H9 (cell line): ENCODE measurements around the gene TAF1C. TPM values are rescaled to one million over a fixed set of nuclear protein-coding genes. Genes with fewer than 3 reads are reported as not detected.

Experiments used
- DNase-seq: peaks from one replicate; pipeline ENCODE4 v3.0.0-alpha.2; 2017
- H2AFZ ChIP-seq: one replicate; pipeline ENCODE4 v1.6.1; 2013; ENCODE audit warnings: mild to moderate bottlenecking, low read length, control low read depth, moderate library complexity
- H2AK5ac ChIP-seq: 2 replicates; pipeline ENCODE4 v1.6.1; 2013; ENCODE audit warnings: low read length, control low read depth, mixed read lengths; ENCODE audit not compliant: insufficient read length
- H2BK120ac ChIP-seq: one replicate; pipeline ENCODE4 v1.6.1; 2013; ENCODE audit warnings: low read depth, mild to moderate bottlenecking, low read length, control low read depth, inconsistent platforms; ENCODE audit not compliant: poor library complexity, severe bottlenecking
- H2BK12ac ChIP-seq: 2 replicates; pipeline ENCODE4 v1.6.1; 2013; ENCODE audit warnings: low read length, control low read depth, mixed read lengths, low read depth; ENCODE audit not compliant: insufficient read length
- H2BK15ac ChIP-seq: 2 replicates; pipeline ENCODE4 v1.6.1; 2013; ENCODE audit warnings: low read depth, low read length, control low read depth
- H2BK20ac ChIP-seq: one replicate; pipeline ENCODE4 v1.6.1; 2013; ENCODE audit warnings: low read depth, mild to moderate bottlenecking, low read length, control low read depth, inconsistent platforms; ENCODE audit not compliant: poor library complexity, severe bottlenecking
- H2BK5ac ChIP-seq: 2 replicates; pipeline ENCODE4 v1.6.1; 2013; ENCODE audit warnings: low read length, control low read depth, mixed read lengths; ENCODE audit not compliant: insufficient read length
- H3K14ac ChIP-seq: 2 replicates; pipeline ENCODE4 v1.6.1; 2013; ENCODE audit warnings: low read length, control low read depth; ENCODE audit not compliant: insufficient read depth
- H3K18ac ChIP-seq: 2 replicates; pipeline ENCODE4 v1.6.1; 2013; ENCODE audit warnings: low read depth, mild to moderate bottlenecking, mixed read lengths, low read length, control low read depth; ENCODE audit not compliant: insufficient read length
- H3K23ac ChIP-seq: 2 replicates; pipeline ENCODE4 v1.6.1; 2013; ENCODE audit warnings: low read length, control low read depth, mixed read lengths, low read depth; ENCODE audit not compliant: insufficient read length
- H3K23me2 ChIP-seq: 2 replicates; pipeline ENCODE4 v1.6.1; 2013; ENCODE audit warnings: low read depth, mild to moderate bottlenecking, mixed read lengths, low read length, control low read depth; ENCODE audit not compliant: insufficient read length, poor library complexity, severe bottlenecking
- H3K27ac ChIP-seq: 2 replicates; pipeline ENCODE4 v1.5.1; 2013; ENCODE audit warnings: low read length, control low read depth, mixed read lengths, low read depth; ENCODE audit not compliant: insufficient read length
- H3K27me3 ChIP-seq: 2 replicates; pipeline ENCODE4 v1.6.1; 2013; ENCODE audit warnings: low read length, control low read depth, inconsistent platforms; ENCODE audit not compliant: insufficient read depth
- H3K4ac ChIP-seq: 2 replicates; pipeline ENCODE4 v1.6.1; 2013; ENCODE audit warnings: low read depth, mild to moderate bottlenecking, control low read depth, inconsistent platforms, low read length, moderate library complexity
- H3K4me1 ChIP-seq: 2 replicates; pipeline ENCODE4 v1.6.1; 2013; ENCODE audit warnings: low read length, control low read depth, inconsistent platforms; ENCODE audit not compliant: insufficient read depth
- H3K4me2 ChIP-seq: 2 replicates; pipeline ENCODE4 v1.6.1; 2013; ENCODE audit warnings: low read length, control low read depth, mixed read lengths; ENCODE audit not compliant: insufficient read length, insufficient read depth
- H3K56ac ChIP-seq: 2 replicates; pipeline ENCODE4 v1.6.1; 2013; ENCODE audit warnings: low read depth, mild to moderate bottlenecking, mixed read lengths, low read length, control low read depth; ENCODE audit not compliant: insufficient read length
- H3K79me1 ChIP-seq: 2 replicates; pipeline ENCODE4 v1.6.1; 2013; ENCODE audit warnings: low read depth, mild to moderate bottlenecking, moderate library complexity, low read length, control low read depth, inconsistent platforms; ENCODE audit not compliant: insufficient read depth, poor library complexity, severe bottlenecking
- H3K79me2 ChIP-seq: 2 replicates; pipeline ENCODE4 v1.6.1; 2013; ENCODE audit warnings: low read length, control low read depth, inconsistent platforms; ENCODE audit not compliant: insufficient read depth
- H3K9ac ChIP-seq: 2 replicates; pipeline ENCODE4 v1.6.1; 2013; ENCODE audit warnings: low read length, control low read depth, mixed read lengths; ENCODE audit not compliant: insufficient read length; ENCODE audit errors: extremely low read depth
- H3K9me3 ChIP-seq: one replicate; pipeline ENCODE4 v1.6.1; 2013; ENCODE audit warnings: low read depth, low read length, inconsistent platforms; ENCODE audit not compliant: control insufficient read depth
- H3T11ph ChIP-seq: one replicate; pipeline ENCODE4 v1.6.1; 2013; ENCODE audit warnings: mild to moderate bottlenecking, low read length, control low read depth, inconsistent platforms
- H4K20me1 ChIP-seq: one replicate; pipeline ENCODE4 v1.6.1; 2013; ENCODE audit not compliant: control insufficient read depth, insufficient read length, insufficient read depth
- H4K5ac ChIP-seq: 2 replicates; pipeline ENCODE4 v1.6.1; 2013; ENCODE audit warnings: low read depth, mild to moderate bottlenecking, mixed read lengths, low read length, control low read depth; ENCODE audit not compliant: insufficient read length
- H4K8ac ChIP-seq: replicated peaks from 2 replicates; pipeline ENCODE4 v1.6.1; 2013; ENCODE audit warnings: low read length, control low read depth, mixed read lengths, low read depth; ENCODE audit not compliant: insufficient read length
- H4K91ac ChIP-seq: 2 replicates; pipeline ENCODE4 v1.6.1; 2013; ENCODE audit warnings: low read depth, mild to moderate bottlenecking, moderate library complexity, mixed read lengths, low read length, control low read depth; ENCODE audit not compliant: insufficient read length
- H3K27ac Mint-ChIP-seq, 3 experiments: 2 replicates in 2 of 3; 3 replicates in 1 of 3; pipeline ENCODE4 v1.8.0; 2020 to 2021; ENCODE audit warnings: mixed read lengths in 3 of 3, mild to moderate bottlenecking in 1 of 3, moderate library complexity in 1 of 3
- H3K27me3 Mint-ChIP-seq: 2 replicates; pipeline ENCODE4 v1.8.0; 2021; ENCODE audit warnings: low read depth, mild to moderate bottlenecking, moderate library complexity, mixed read lengths
- H3K36me3 Mint-ChIP-seq, 3 experiments: 2 replicates in 2 of 3; 3 replicates in 1 of 3; pipeline ENCODE4 v1.8.0; 2020 to 2021; ENCODE audit warnings: low read depth in 3 of 3, mixed read lengths in 3 of 3; ENCODE audit not compliant: insufficient read depth in 1 of 3
- H3K4me1 Mint-ChIP-seq, 2 experiments: 2 replicates each; pipeline ENCODE4 v1.8.0; 2020; ENCODE audit warnings: mixed read lengths in 2 of 2
- H3K4me3 Mint-ChIP-seq, 2 experiments: 2 replicates in 1 of 2; 3 replicates in 1 of 2; pipeline ENCODE4 v1.8.0; 2020 to 2021; ENCODE audit warnings: mild to moderate bottlenecking in 2 of 2, mixed read lengths in 2 of 2, moderate library complexity in 1 of 2
- H3K9me3 Mint-ChIP-seq, 2 experiments: 2 replicates in 1 of 2; 3 replicates in 1 of 2; pipeline ENCODE4 v1.8.0; 2020; ENCODE audit warnings: mild to moderate bottlenecking in 2 of 2, mixed read lengths in 2 of 2, moderate library complexity in 1 of 2
- WGBS: extraction: QIAGEN DNeasy Blood & Tissue Kit; methylation state at CpG from one replicate; pipeline ENCODE4 v1.1.7; 2013; ENCODE audit warnings: missing lambda C conversion rate, low lambda C conversion rate, mixed read lengths; ENCODE audit not compliant: insufficient read length; ENCODE audit errors: extremely low coverage; 5-methylcytosine and 5-hydroxymethylcytosine counted together
- total RNA-seq: library from RNA; stranded (reverse); gene quantifications from 2 replicates; pipeline ENCODE4 v1.2.1, GENCODE V29; 2021
- TF ChIP-seq, protein P1 (sequence below): fragments of 200-600 bp; sonication (generic); conservative IDR thresholded peaks from 3 replicates; pipeline ENCODE4 v1.8.0; 2021; ENCODE audit warnings: antibody characterized with exemption, mild to moderate bottlenecking

Gene TAF1C
- total RNA-seq, 1 experiment from 2014 or later: 78.6 TPM

GRCh38 chr16:84155226-84155625 is 31.6 kb downstream of the TAF1C start:
- Mint-ChIP-seq H3K27ac (peak overlapping the region in 1 of 3 experiments; percentile 9; a peak in 1 of 7 replicates), H3K4me3 (no peak overlapping the region; a peak in 1 of 5 replicates), H3K27me3 (peaks cover 9% of the 10 kb centered on the region), H3K36me3 (no peaks in the 10 kb centered on the region), H3K9me3 (no peaks in the 10 kb centered on the region), H3K4me1 (peaks cover 0 to 12% of the 10 kb centered on the region in 2 experiments; a peak in 2 of 4 replicates)
- Histone ChIP-seq H2BK12ac (no peak overlapping the region), H3K27ac (no peak overlapping the region), H2BK20ac (no peak overlapping the region), H3K4me2 (no peak overlapping the region), H3K4me1 (no peaks in the 10 kb centered on the region), H3K9ac (no peak overlapping the region), H2AK5ac (no peak overlapping the region), H3K9me3 (no peaks in the 10 kb centered on the region), H2BK15ac (no peak overlapping the region), H3K4ac (no peak overlapping the region), H3K14ac (no peak overlapping the region; the same call in 1 of the 2 replicates), H2BK120ac (no peak overlapping the region), H4K5ac (no peak overlapping the region), H3K79me2 (no peaks in the 10 kb centered on the region), H3K79me1 (no peaks in the 10 kb centered on the region), H3K27me3 (no peaks in the 10 kb centered on the region), H2AFZ (no peak overlapping the region), H3T11ph (no peak overlapping the region), H3K18ac (no peak overlapping the region), H4K91ac (no peak overlapping the region), H2BK5ac (no peak overlapping the region), H3K23me2 (no peaks in the 10 kb centered on the region), H3K56ac (no peak overlapping the region), H3K23ac (no peak overlapping the region), H4K20me1 (no peaks in the 10 kb centered on the region), H4K8ac (no peak overlapping the region)
- WGBS: no CpG with 5 or more reads among the region's 4 CpGs
- no peak for DNase-seq
- TF ChIP-seq, protein P1, sequence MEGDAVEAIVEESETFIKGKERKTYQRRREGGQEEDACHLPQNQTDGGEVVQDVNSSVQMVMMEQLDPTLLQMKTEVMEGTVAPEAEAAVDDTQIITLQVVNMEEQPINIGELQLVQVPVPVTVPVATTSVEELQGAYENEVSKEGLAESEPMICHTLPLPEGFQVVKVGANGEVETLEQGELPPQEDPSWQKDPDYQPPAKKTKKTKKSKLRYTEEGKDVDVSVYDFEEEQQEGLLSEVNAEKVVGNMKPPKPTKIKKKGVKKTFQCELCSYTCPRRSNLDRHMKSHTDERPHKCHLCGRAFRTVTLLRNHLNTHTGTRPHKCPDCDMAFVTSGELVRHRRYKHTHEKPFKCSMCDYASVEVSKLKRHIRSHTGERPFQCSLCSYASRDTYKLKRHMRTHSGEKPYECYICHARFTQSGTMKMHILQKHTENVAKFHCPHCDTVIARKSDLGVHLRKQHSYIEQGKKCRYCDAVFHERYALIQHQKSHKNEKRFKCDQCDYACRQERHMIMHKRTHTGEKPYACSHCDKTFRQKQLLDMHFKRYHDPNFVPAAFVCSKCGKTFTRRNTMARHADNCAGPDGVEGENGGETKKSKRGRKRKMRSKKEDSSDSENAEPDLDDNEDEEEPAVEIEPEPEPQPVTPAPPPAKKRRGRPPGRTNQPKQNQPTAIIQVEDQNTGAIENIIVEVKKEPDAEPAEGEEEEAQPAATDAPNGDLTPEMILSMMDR: no peak
